K562 (cell line): ENCODE results near the gene UBE2E1. TPM values are rescaled to one million over a fixed set of nuclear protein-coding genes. Genes with fewer than 3 reads are reported as not detected.

Source experiments
- BDP1 ChIP-seq: IDR thresholded peaks from 3 replicates; pipeline ENCODE4 v1.6.1; 2011; ENCODE audit not compliant: insufficient read length, insufficient read depth
- CXXC5 ChIP-seq: fragments of 250-450 bp; sonication (Bioruptor Pico); IDR thresholded peaks from 2 replicates; pipeline ENCODE4 v1.8.0; 2022; ENCODE audit warnings: inconsistent platforms, mild to moderate bottlenecking, moderate library complexity
- DPF2 ChIP-seq: fragments of 450-650 bp; IDR thresholded peaks from 2 replicates; pipeline ENCODE4 v1.6.1; 2016
- HDAC2 ChIP-seq: fragments of 450-650 bp; IDR thresholded peaks from 2 replicates; pipeline ENCODE4 v1.6.1; 2016; ENCODE audit warnings: mild to moderate bottlenecking
- HDGF ChIP-seq: fragments of 450-650 bp; IDR thresholded peaks from 2 replicates; pipeline ENCODE4 v1.6.1; 2016
- MYBL2 ChIP-seq, 2 experiments: fragments of 450-650 bp in 1 of 2; sonication (generic) in 1 of 2; formaldehyde crosslinking in 1 of 2; IDR thresholded peaks; 2 replicates each; pipeline versions ENCODE4 v1.6.1 to v1.8.1; 2017 to 2022; ENCODE audit warnings: borderline replicate concordance in 1 of 2, inconsistent platforms in 1 of 2, low read depth in 1 of 2, mild to moderate bottlenecking in 1 of 2, missing genetic modification reagents in 1 of 2, moderate library complexity in 1 of 2
- POLR2B ChIP-seq: fragments of 450-650 bp; IDR thresholded peaks from 2 replicates; pipeline ENCODE4 v1.6.1; 2018; ENCODE audit warnings: low read depth; ENCODE audit not compliant: partially characterized antibody
- PURB ChIP-seq: sonication (generic); formaldehyde crosslinking; IDR thresholded peaks from 2 replicates; pipeline ENCODE4 v1.9.0; 2021; ENCODE audit warnings: low read depth, mild to moderate bottlenecking, missing genetic modification reagents
- SLC30A9 ChIP-seq: fragments of 250-450 bp; sonication (Bioruptor Pico); IDR thresholded peaks from 2 replicates; pipeline ENCODE4 v1.8.0; 2022; ENCODE audit warnings: mild to moderate bottlenecking, moderate library complexity
- SMARCC2 ChIP-seq: fragments of 450-650 bp; IDR thresholded peaks from 2 replicates; pipeline ENCODE4 v1.6.1; 2017; ENCODE audit warnings: antibody characterized with exemption, moderate library complexity, mild to moderate bottlenecking, low read depth
- SP1 ChIP-seq: sonication (generic); formaldehyde crosslinking; IDR thresholded peaks from 2 replicates; pipeline ENCODE4 v1.8.1; 2022; ENCODE audit warnings: mild to moderate bottlenecking, missing genetic modification reagents
- STAT5B ChIP-seq: fragments of 250-450 bp; sonication (Bioruptor Pico); IDR thresholded peaks from 2 replicates; pipeline ENCODE4 v1.8.0; 2021; ENCODE audit warnings: mild to moderate bottlenecking, inconsistent platforms
- TCF3 ChIP-seq: sonication (generic); formaldehyde crosslinking; IDR thresholded peaks from 2 replicates; pipeline ENCODE4 v1.4.0; 2020; ENCODE audit warnings: mild to moderate bottlenecking, missing genetic modification reagents
- ZNF184 ChIP-seq: sonication (generic); formaldehyde crosslinking; IDR thresholded peaks from 2 replicates; pipeline ENCODE4 v1.5.0; 2020; ENCODE audit warnings: missing genetic modification reagents
- ZNF347 ChIP-seq: fragments of 450-650 bp; formaldehyde crosslinking; IDR thresholded peaks from 2 replicates; pipeline ENCODE4 v1.4.0; 2020; ENCODE audit warnings: low read depth, mild to moderate bottlenecking, moderate library complexity
- ZNF449 ChIP-seq: fragments of 250-450 bp; sonication (Bioruptor Pico); IDR thresholded peaks from 2 replicates; pipeline ENCODE4 v1.8.0; 2022; ENCODE audit warnings: moderate library complexity, mild to moderate bottlenecking, inconsistent platforms
- ZNF507 ChIP-seq: conservative IDR thresholded peaks from 2 replicates; pipeline ENCODE4 v1.6.1; 2017; ENCODE audit warnings: missing genetic modification characterization, missing compliant biosample characterization
- polyA plus RNA-seq, 8 experiments: library from polyadenylated mRNA; depleted of rRNA in 4 of 8; stranded (reverse) in 5 of 8; unstranded in 3 of 8; fragments of >200 nt; fragmentation: Nextera tagmentation in 2 of 8; fragmentation: Illumina TruSeq in 1 of 8; extraction: Ambion mirVana in 2 of 8; extraction: Trizol in 1 of 8; gene quantifications; 2 replicates each; pipeline versions ENCODE4 v1.2.1 to v1.2.3, GENCODE V29; 2011 to 2014; ENCODE audit warnings: inconsistent platforms in 1 of 8, missing spikeins in 1 of 8
- total RNA-seq, 7 experiments: library from RNA; depleted of rRNA in 6 of 7; stranded (reverse); fragments of >200 nt in 6 of 7; fragmentation: Illumina TruSeq in 2 of 7; extraction: Trizol in 2 of 7; gene quantifications; 2 replicates each; pipeline versions ENCODE4 v1.2.1 to v1.2.3, GENCODE V29; 2011 to 2021; ENCODE audit warnings: low replicate concordance in 1 of 7

UBE2E1 gene
- total and polyA plus RNA-seq, 9 of the 15 experiments (the other 6 are each of a cell fraction or from before 2014, with no cell fraction given), result 54.4 to 294 (median 165) TPM

- no peak for TF ChIP-seq HDAC2
- no peak for TF ChIP-seq ZNF507 (tag)
- TF ChIP-seq STAT5B, result no peak
- 0 out of 2 replicates have a peak, but pooled peaks have one; percentile 45 for TF ChIP-seq SP1 (CRISPR knock-in tag)
- TF ChIP-seq TCF3 (CRISPR knock-in tag), result no peak
- TF ChIP-seq PURB (CRISPR knock-in tag), result no peak
- TF ChIP-seq BDP1, result no peak
- TF ChIP-seq SMARCC2, result no peak
- no peak for TF ChIP-seq DPF2
- no peak for TF ChIP-seq HDGF
- TF ChIP-seq CXXC5, result no peak
- no peak for TF ChIP-seq ZNF449 (CRISPR knock-in tag)
- TF ChIP-seq ZNF347 (CRISPR knock-in tag), result no peak
- peak; percentile 52 for TF ChIP-seq POLR2B
- TF ChIP-seq MYBL2 (IDR thresholded peaks at IDR 0.05; ENCODE audit: low read depth), result no peak
- no peak for TF ChIP-seq MYBL2 (CRISPR knock-in tag; IDR thresholded peaks at IDR 0.05; ENCODE audit: borderline replicate concordance)
- TF ChIP-seq ZNF184 (CRISPR knock-in tag), result no peak
- TF ChIP-seq SLC30A9, result no peak
These were observed 114.4 kb downstream of the UBE2E1 start (continued) for GRCh38 chr3:23920151-23920655.
